ENCODE measurements around the gene C1GALT1. TPM values are rescaled to one million over a fixed set of nuclear protein-coding genes. Genes with fewer than 3 reads are reported as not detected.
"Not testable (repeated sequence)": the region's sequence is repeated elsewhere in the genome, so short reads cannot be mapped to it uniquely, and the experiment has no call there.

C1GALT1 gene
- total and polyA plus RNA-seq, 2 donors (not counting 3 experiments of a cell fraction or from before 2014, with no cell fraction given): 18.3 to 31.1 TPM

- Histone ChIP-seq H3K27me3 (ENCODE audit: control insufficient read depth in 2 of 2, insufficient read depth in 2 of 2, low read length in 2 of 2) (no peaks in the 10 kb centered on the region), H3K36me3 (ENCODE audit: control insufficient read depth in 2 of 2, extremely low read depth in 1 of 2, insufficient read depth in 2 of 2, low read length in 2 of 2) (no peaks in the 10 kb centered on the region), H2AFZ (ENCODE audit: low read depth, low read length) (no peak overlapping the region), H3K9ac (replicated peaks; ENCODE audit: extremely low read depth, insufficient read depth, low read length) (no peak overlapping the region), H3K9me3 (replicated peaks; ENCODE audit: control insufficient read depth, insufficient read depth, low read length) (no peaks in the 10 kb centered on the region), H3K4me3 (replicated peaks in 1 of 3; ENCODE audit: insufficient read depth in 1 of 3, low read depth in 1 of 3, low read length in 3 of 3) (no peak overlapping the region), H3K79me2 (ENCODE audit: control insufficient read depth, insufficient read depth, low read length) (no peaks in the 10 kb centered on the region), H3K9me1 (replicated peaks; ENCODE audit: control insufficient read depth, extremely low read depth, insufficient read depth, low read length) (no peaks in the 10 kb centered on the region), H3K27ac (ENCODE audit: insufficient read depth, low read depth, low read length) (no peak overlapping the region), H4K20me1 (replicated peaks; ENCODE audit: control insufficient read depth, extremely low read depth, insufficient read depth, low read length) (no peaks in the 10 kb centered on the region), H3K4me2 (ENCODE audit: insufficient read depth, low read length) (no peak overlapping the region), H3K4me1 (ENCODE audit: control insufficient read depth, extremely low read depth, insufficient read depth, low read length) (no peaks in the 10 kb centered on the region)
- dilution Hi-C loops (cut with MboI; ENCODE audit: extremely low pct_ligation_motif_present, low sequenced_read_pairs) (no loop called here), intact Hi-C loops (cut with micrococcal nuclease) (no loop called here)
- TF ChIP-seq GATA2 (IDR thresholded peaks at IDR 0.05; ENCODE audit: insufficient read depth, insufficient read length, low read depth, low read length): no peak
- ChIA-PET CTCF (no interaction called here), POLR2A (no interaction called here)
- no peak for DNase-seq (ENCODE audit: low read depth, low spot score)
- no TSS peak for BruUV-seq (replicated peaks)
- no peak for FAIRE-seq
Observed at GRCh38 chr7:7135074-7135473, 47.3 kb upstream of the C1GALT1 start.

DNA sequence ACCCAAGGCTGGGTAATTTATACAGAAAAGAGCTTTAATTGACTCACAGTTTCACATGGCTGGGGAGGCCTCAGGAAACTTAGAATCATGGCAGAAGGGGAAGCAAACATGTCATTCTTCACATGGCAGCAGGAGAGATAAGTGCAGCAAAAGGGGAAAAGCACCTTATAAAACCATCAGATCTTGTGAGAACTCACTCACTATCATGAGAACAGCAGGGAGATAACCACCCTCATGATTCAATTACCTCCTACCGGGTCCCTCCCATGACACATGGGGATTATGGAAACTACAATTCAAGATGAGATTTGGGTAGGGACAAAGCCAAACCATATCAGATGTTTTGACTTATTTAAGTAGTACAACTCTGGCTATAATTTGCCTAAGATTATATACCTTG, 46.4 kb upstream of the C1GALT1 start:
- H3K27me3 ChIP-seq (ENCODE audit: control insufficient read depth in 2 of 2, insufficient read depth in 2 of 2, low read length in 2 of 2); H2AFZ ChIP-seq (ENCODE audit: low read depth, low read length); CTCF ChIA-PET; H3K9me1 ChIP-seq (replicated peaks; ENCODE audit: control insufficient read depth, extremely low read depth, insufficient read depth, low read length); H3K79me2 ChIP-seq (ENCODE audit: control insufficient read depth, insufficient read depth, low read length); H3K9ac ChIP-seq (replicated peaks; ENCODE audit: extremely low read depth, insufficient read depth, low read length); dilution Hi-C loops (cut with MboI; ENCODE audit: extremely low pct_ligation_motif_present, low sequenced_read_pairs); H3K4me3 ChIP-seq (replicated peaks in 1 of 3; ENCODE audit: insufficient read depth in 1 of 3, low read depth in 1 of 3, low read length in 3 of 3); H3K36me3 ChIP-seq (ENCODE audit: control insufficient read depth in 2 of 2, extremely low read depth in 1 of 2, insufficient read depth in 2 of 2, low read length in 2 of 2); H3K27ac ChIP-seq (ENCODE audit: insufficient read depth, low read depth, low read length); BruUV-seq (replicated peaks); POLR2A ChIA-PET; DNase-seq (ENCODE audit: low read depth, low spot score); FAIRE-seq; H3K9me3 ChIP-seq (replicated peaks; ENCODE audit: control insufficient read depth, insufficient read depth, low read length); H3K4me2 ChIP-seq (ENCODE audit: insufficient read depth, low read length); H3K4me1 ChIP-seq (ENCODE audit: control insufficient read depth, extremely low read depth, insufficient read depth, low read length); intact Hi-C loops (cut with micrococcal nuclease); H4K20me1 ChIP-seq (replicated peaks; ENCODE audit: control insufficient read depth, extremely low read depth, insufficient read depth, low read length): not testable (repeated sequence)

Data from endothelial cell of umbilical vein (primary cell).